Hepatocyte (in vitro differentiated cells): ENCODE results near the gene HCRTR1. TPM values are rescaled to one million over a fixed set of nuclear protein-coding genes. Genes with fewer than 3 reads are reported as not detected.

ENCODE experiments used
- DNase-seq: peaks from one replicate; pipeline ENCODE4 v3.0.0-alpha.2; 2016; ENCODE audit warnings: low spot score
- H2AFZ ChIP-seq: fragments of 200-600 bp; sonication (generic); 2 replicates; pipeline ENCODE4 v1.6.0; 2016; ENCODE audit warnings: antibody characterized with exemption, mild to moderate bottlenecking
- H3K27ac ChIP-seq: fragments of 200-600 bp; sonication (generic); 2 replicates; pipeline ENCODE4 v1.5.1; 2016; ENCODE audit warnings: mild to moderate bottlenecking
- H3K27me3 ChIP-seq: fragments of 200-600 bp; sonication (generic); 2 replicates; pipeline ENCODE4 v1.6.1; 2016
- H3K36me3 ChIP-seq: fragments of 200-600 bp; sonication (generic); replicated peaks from 2 replicates; pipeline ENCODE4 v1.5.1; 2016; ENCODE audit warnings: low read depth; ENCODE audit not compliant: insufficient read depth
- H3K4me1 ChIP-seq: fragments of 200-600 bp; sonication (generic); 2 replicates; pipeline ENCODE4 v1.5.1; 2016; ENCODE audit warnings: mild to moderate bottlenecking, moderate library complexity; ENCODE audit not compliant: insufficient read depth
- H3K4me2 ChIP-seq: fragments of 200-600 bp; sonication (generic); 2 replicates; pipeline ENCODE4 v1.6.0; 2016
- H3K4me3 ChIP-seq: fragments of 200-600 bp; sonication (generic); 2 replicates; pipeline ENCODE4 v1.5.1; 2016; ENCODE audit warnings: mild to moderate bottlenecking
- H3K79me2 ChIP-seq: fragments of 200-600 bp; sonication (generic); 2 replicates; pipeline ENCODE4 v1.6.0; 2017; ENCODE audit warnings: mild to moderate bottlenecking
- H3K9me2 ChIP-seq: fragments of 200-600 bp; sonication (generic); replicated peaks from 2 replicates; pipeline ENCODE4 v1.6.0; 2017; ENCODE audit warnings: mild to moderate bottlenecking; ENCODE audit not compliant: insufficient read depth
- H3K9me3 ChIP-seq: fragments of 200-600 bp; sonication (generic); 2 replicates; pipeline ENCODE4 v1.5.1; 2016; ENCODE audit warnings: low read depth, mild to moderate bottlenecking
- H4K20me1 ChIP-seq: fragments of 200-600 bp; sonication (generic); 2 replicates; pipeline ENCODE4 v1.6.0; 2016; ENCODE audit warnings: mild to moderate bottlenecking; ENCODE audit not compliant: insufficient read depth, poor library complexity, severe bottlenecking
- CTCF ChIP-seq: fragments of 200-600 bp; sonication (generic); IDR thresholded peaks from 2 replicates; pipeline ENCODE4 v1.5.1; 2016; ENCODE audit warnings: antibody characterized with exemption, mild to moderate bottlenecking; ENCODE audit not compliant: poor library complexity
- EZH2 ChIP-seq: fragments of 200-600 bp; sonication (generic); IDR thresholded peaks from 2 replicates; pipeline ENCODE4 v1.6.1; 2016; ENCODE audit warnings: antibody characterized with exemption, mild to moderate bottlenecking, borderline replicate concordance
- EZH2phosphoT487 ChIP-seq: fragments of 200-600 bp; sonication (generic); IDR thresholded peaks from one replicate; pipeline ENCODE4 v1.6.1; 2018; ENCODE audit warnings: antibody characterized with exemption, mild to moderate bottlenecking, low read depth, moderate library complexity; ENCODE audit not compliant: unreplicated experiment, severe bottlenecking
- WGBS: methylation state at CpG from one replicate; pipeline ENCODE4 v1.1.6; 2016; ENCODE audit warnings: low lambda C conversion rate; ENCODE audit errors: missing lambda C conversion rate; 5-methylcytosine and 5-hydroxymethylcytosine counted together
- polyA plus RNA-seq: library from polyadenylated mRNA; unstranded; fragments of >200 nt; fragmentation: Nextera tagmentation; extraction: Ambion mirVana; gene quantifications from 2 replicates; pipeline ENCODE4 v1.2.1, GENCODE V29; 2016
- total RNA-seq: library from RNA; depleted of rRNA; stranded (reverse); fragments of >200 nt; gene quantifications from 2 replicates; pipeline ENCODE4 v1.2.3, GENCODE V29; 2014

HCRTR1 gene
- total and polyA plus RNA-seq, 2 experiments from 2014 or later: not detected

DNA sequence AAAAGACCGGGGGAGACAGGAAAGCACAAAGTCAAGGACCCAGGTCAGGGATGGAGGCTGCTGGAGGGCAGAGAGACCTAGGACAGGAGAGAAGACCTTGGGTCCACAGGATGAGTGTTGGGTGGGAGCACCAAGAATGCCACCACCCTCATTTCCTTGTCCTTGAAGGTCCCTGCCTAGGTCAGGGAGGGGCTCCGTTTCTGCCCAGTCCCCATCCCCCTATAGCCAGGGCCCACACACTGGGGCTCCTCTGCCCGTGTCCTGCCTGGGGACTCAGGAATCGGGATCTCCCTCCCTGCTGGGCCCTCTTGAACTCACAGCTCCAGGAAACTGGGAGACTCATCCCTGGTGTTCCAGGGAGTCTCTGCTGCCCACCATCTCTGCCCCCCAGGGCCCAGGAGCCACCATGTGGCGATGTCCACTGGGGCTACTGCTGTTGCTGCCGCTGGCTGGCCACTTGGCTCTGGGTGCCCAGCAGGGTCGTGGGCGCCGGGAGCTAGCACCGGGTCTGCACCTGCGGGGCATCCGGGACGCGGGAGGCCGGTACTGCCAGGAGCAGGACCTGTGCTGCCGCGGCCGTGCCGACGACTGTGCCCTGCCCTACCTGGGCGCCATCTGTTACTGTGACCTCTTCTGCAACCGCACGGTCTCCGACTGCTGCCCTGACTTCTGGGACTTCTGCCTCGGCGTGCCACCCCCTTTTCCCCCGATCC is 40.6 kb upstream of the HCRTR1 start:
- no peaks in the 10 kb centered on the region for H3K9me2 ChIP-seq
- peaks cover 21% of the 10 kb centered on the region for H3K79me2 ChIP-seq
- no peaks in the 10 kb centered on the region for H3K27me3 ChIP-seq
- H3K36me3 ChIP-seq: no peaks in the 10 kb centered on the region
- H3K9me3 ChIP-seq: no peaks in the 10 kb centered on the region
- peak overlapping the region; percentile 48 for H2AFZ ChIP-seq
- H4K20me1 ChIP-seq: no peaks in the 10 kb centered on the region
- peak overlapping the region; percentile 35 for H3K4me3 ChIP-seq
- H3K4me2 ChIP-seq: peak overlapping the region; percentile 81
- TF ChIP-seq EZH2: no peak
- no peak for DNase-seq
- peaks cover 76% of the 10 kb centered on the region for H3K4me1 ChIP-seq
- peak overlapping the region; percentile 90 for H3K27ac ChIP-seq
- 90% methylated on average over 27 of the region's 27 CpGs for WGBS

- peak overlapping the region; percentile 81 for H3K4me2 ChIP-seq
- H2AFZ ChIP-seq: no peak overlapping the region
- H4K20me1 ChIP-seq: no peaks in the 10 kb centered on the region
- H3K4me3 ChIP-seq: no peak overlapping the region
- H3K4me1 ChIP-seq: peaks cover 77% of the 10 kb centered on the region
- WGBS: 66% methylated on average over 6 of the region's 6 CpGs
- no peaks in the 10 kb centered on the region for H3K27me3 ChIP-seq
- H3K9me3 ChIP-seq: no peaks in the 10 kb centered on the region
- DNase-seq: no peak
- H3K79me2 ChIP-seq: peaks cover 21% of the 10 kb centered on the region
- no peaks in the 10 kb centered on the region for H3K36me3 ChIP-seq
- no peak for TF ChIP-seq CTCF
- no peak for TF ChIP-seq EZH2phosphoT487
- no peak for TF ChIP-seq EZH2
- no peaks in the 10 kb centered on the region for H3K9me2 ChIP-seq
- H3K27ac ChIP-seq: peak overlapping the region; percentile 90
Observed at GRCh38 chr1:31577515-31578192, 39.8 kb upstream of the HCRTR1 start.

DNA sequence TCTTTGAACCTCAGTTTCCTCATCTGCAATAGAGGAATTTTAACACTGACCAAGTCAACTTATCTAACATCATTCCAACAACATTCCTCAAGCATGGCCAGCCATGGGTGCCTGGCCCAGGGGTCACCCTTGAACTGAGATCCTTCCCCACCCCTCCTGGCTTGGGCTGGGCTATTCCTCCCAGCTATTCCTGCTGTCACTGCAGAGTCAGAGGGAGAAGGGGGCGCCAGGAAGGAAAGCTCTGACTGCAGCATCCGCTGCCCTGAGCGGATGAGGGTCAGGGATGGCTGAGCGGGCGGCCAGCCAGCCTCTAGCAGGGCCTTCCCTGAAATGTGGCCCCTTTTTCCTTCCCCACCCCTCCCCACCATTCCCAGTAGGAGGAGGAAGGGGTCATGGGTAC is 38.1 kb upstream of the HCRTR1 start:
- Histone ChIP-seq H4K20me1 (no peaks in the 10 kb centered on the region), H3K27ac (peak overlapping the region; percentile 95), H3K9me2 (no peaks in the 10 kb centered on the region), H3K9me3 (no peaks in the 10 kb centered on the region), H3K4me3 (no peak overlapping the region), H2AFZ (no peak overlapping the region), H3K4me2 (peak overlapping the region; percentile 69), H3K4me1 (peaks cover 76% of the 10 kb centered on the region), H3K27me3 (no peaks in the 10 kb centered on the region), H3K79me2 (peaks cover 21% of the 10 kb centered on the region), H3K36me3 (no peaks in the 10 kb centered on the region)
- 83% methylated on average over 5 of the region's 5 CpGs for WGBS
- TF ChIP-seq EZH2phosphoT487: no peak
- no peak for TF ChIP-seq CTCF
- TF ChIP-seq EZH2: no peak
- no peak for DNase-seq

DNA sequence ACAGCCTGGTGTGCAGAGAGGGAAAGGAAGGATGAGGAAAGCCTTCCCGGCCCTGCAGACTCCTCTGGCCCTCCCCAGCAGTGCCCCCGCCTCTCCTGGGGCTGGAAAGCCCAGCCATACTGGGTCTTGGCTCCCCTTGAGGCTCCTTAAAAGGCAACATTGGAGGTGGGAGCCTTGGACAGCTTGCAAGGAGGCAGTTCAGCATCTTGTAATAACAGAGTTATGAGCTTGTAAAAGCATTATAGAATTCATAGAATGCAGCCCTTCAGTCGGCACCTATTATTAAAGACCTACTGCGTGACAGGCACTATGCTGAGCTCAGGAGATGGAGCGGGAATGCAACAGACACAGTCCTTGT is 37.0 kb upstream of the HCRTR1 start:
- Histone ChIP-seq H3K4me2 (peak overlapping the region; percentile 69), H3K36me3 (no peaks in the 10 kb centered on the region), H3K79me2 (peaks cover 21% of the 10 kb centered on the region), H3K27ac (peak overlapping the region; percentile 95), H3K4me1 (peaks cover 66% of the 10 kb centered on the region), H4K20me1 (no peaks in the 10 kb centered on the region), H3K9me3 (no peaks in the 10 kb centered on the region), H3K4me3 (no peak overlapping the region), H3K27me3 (no peaks in the 10 kb centered on the region), H3K9me2 (no peaks in the 10 kb centered on the region), H2AFZ (no peak overlapping the region)
- no peak for TF ChIP-seq EZH2
- no peak for TF ChIP-seq EZH2phosphoT487
- no peak for TF ChIP-seq CTCF
- no peak for DNase-seq
- 51% methylated on average over 5 of the region's 5 CpGs for WGBS
